ENCODE measurements around the gene ATRN.

Gene ATRN

DNA sequence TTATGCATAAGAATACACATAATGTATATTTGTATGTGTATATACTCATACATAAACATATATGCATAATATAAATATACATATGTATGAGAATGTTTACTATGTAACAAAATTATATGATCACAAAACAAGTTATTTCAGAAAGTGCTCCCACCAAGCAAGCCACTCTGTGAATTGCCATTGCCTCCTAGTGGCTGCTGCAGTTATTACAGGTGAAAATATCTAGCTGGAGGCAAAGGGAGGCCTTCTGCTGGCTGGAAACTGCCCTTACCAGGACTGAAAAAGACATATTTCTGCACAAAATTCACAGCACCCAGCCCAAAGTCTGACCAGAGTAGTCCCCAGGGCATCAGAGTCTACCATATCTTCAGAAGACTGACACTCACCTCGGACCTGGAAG, 225.4 kb downstream of the ATRN start:
- ChIA-PET POLR2A (no interaction called here), CTCF (interaction anchor here (1.1 to 8.9 kb wide), 3 partner anchors 14 to 39 kb away, joined by 4 to 64 read pairs (median 13); no protein-coding TSS in a partner anchor)
- TF ChIP-seq, protein P1, sequence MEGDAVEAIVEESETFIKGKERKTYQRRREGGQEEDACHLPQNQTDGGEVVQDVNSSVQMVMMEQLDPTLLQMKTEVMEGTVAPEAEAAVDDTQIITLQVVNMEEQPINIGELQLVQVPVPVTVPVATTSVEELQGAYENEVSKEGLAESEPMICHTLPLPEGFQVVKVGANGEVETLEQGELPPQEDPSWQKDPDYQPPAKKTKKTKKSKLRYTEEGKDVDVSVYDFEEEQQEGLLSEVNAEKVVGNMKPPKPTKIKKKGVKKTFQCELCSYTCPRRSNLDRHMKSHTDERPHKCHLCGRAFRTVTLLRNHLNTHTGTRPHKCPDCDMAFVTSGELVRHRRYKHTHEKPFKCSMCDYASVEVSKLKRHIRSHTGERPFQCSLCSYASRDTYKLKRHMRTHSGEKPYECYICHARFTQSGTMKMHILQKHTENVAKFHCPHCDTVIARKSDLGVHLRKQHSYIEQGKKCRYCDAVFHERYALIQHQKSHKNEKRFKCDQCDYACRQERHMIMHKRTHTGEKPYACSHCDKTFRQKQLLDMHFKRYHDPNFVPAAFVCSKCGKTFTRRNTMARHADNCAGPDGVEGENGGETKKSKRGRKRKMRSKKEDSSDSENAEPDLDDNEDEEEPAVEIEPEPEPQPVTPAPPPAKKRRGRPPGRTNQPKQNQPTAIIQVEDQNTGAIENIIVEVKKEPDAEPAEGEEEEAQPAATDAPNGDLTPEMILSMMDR (IDR thresholded peaks at IDR 0.05; ENCODE audit: control extremely low read depth, extremely low read depth, low read depth, missing control alignments) = peak; percentile 17
- DNase-seq (ENCODE audit: extremely low spot score) = no peak

GRCh38 chr20:3696745-3697587, 226.1 kb downstream of the ATRN start:
- ChIA-PET CTCF (interaction anchor here (0.9 to 8.9 kb wide), 4 partner anchors 11 to 39 kb away, joined by 3 to 64 read pairs (median 8); no protein-coding TSS in a partner anchor), POLR2A (interaction anchor here (0.5 kb wide), 1 partner anchor 148 kb away, joined by 3 read pairs; no protein-coding TSS in a partner anchor)
- DNase-seq (ENCODE audit: extremely low spot score) = no peak

DNA sequence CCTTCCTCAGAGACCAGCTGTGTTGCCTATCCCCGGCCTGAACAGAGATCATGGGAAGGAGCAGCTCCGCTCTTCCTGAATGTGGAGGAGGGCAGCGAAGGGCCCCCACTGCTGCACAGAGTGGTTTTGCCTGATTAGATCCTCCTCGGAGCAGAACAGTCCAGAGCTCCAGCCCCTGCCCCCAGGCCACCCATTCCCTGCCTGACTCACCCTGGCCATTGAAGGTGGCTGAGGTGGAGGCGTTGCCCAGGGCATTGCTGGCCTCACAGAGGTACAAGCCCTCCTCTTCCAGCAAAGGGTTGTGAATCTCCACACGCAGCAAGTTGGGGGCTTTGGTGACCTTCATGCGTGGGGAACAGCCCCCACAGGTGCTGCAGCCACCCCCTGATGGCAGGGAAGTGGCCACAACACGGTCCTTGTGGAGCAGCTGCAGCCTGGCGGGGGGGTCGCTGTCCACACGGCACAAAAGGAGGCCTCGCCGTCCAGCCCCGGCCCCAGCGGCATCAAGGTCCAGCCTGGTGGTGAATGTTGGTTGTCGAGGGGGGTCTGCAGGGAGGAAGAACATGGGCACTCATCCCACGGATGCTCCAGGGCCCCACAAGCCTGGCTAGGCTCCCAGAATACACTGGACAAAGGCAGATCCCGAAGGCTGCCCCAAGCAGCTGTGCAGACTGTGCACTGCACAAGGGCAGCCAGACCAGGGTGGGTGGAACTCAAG, 226.9 kb downstream of the ATRN start:
- TF ChIP-seq, protein P1 (IDR thresholded peaks at IDR 0.05; ENCODE audit: control extremely low read depth, extremely low read depth, low read depth, missing control alignments) = no peak
- ChIA-PET POLR2A (interaction anchor here (0.5 kb wide), 1 partner anchor 148 kb away, joined by 3 read pairs; no protein-coding TSS in a partner anchor), CTCF (interaction anchor here (0.9 to 8.9 kb wide), 3 partner anchors 10 to 21 kb away, joined by 3 to 64 read pairs (median 13); no protein-coding TSS in a partner anchor)
- DNase-seq (ENCODE audit: extremely low spot score) = no peak

More at GRCh38 chr20:3696745-3697587, 226.1 kb downstream of the ATRN start:
- TF ChIP-seq, protein P1 (IDR thresholded peaks at IDR 0.05; ENCODE audit: control extremely low read depth, extremely low read depth, low read depth, missing control alignments) = no peak

GRCh38 chr20:3698591-3699001, 227.8 kb downstream of the ATRN start:
- CTCF ChIA-PET = interaction anchor here (3.4 to 8.9 kb wide), 2 partner anchors 12 to 22 kb away, joined by 13 to 64 read pairs; no protein-coding TSS in a partner anchor
- TF ChIP-seq, protein P1 (IDR thresholded peaks at IDR 0.05; ENCODE audit: control extremely low read depth, extremely low read depth, low read depth, missing control alignments) = no peak

DNA sequence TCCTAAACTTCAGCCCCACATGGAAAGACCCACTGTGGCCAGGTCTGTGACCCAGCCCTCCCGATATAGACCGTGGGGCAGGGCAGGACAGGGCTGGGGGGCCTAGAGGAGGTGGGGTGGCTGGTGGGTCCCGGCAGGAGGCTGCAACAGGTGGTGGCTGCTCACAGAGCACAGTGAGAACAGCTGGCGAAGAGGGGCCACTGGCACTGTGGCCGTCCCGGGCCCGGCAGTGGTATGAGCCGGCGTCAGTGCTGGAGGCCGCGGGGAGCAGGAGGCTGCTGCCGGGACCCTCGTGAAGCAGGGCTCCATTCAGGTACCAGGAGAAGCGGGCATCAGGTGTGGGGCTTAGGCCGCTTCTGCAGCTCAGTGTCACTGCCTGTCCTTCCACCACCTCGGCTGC, 228.2 kb downstream of the ATRN start:
- ChIA-PET POLR2A (no interaction called here), CTCF (interaction anchor here (3.4 to 8.9 kb wide), 2 partner anchors 11 to 22 kb away, joined by 13 to 64 read pairs; no protein-coding TSS in a partner anchor)
- no peak for DNase-seq (ENCODE audit: extremely low spot score)
- TF ChIP-seq, protein P1 (IDR thresholded peaks at IDR 0.05; ENCODE audit: control extremely low read depth, extremely low read depth, low read depth, missing control alignments) = no peak

More at GRCh38 chr20:3698591-3699001, 227.8 kb downstream of the ATRN start:
- DNase-seq (ENCODE audit: extremely low spot score) = no peak
- POLR2A ChIA-PET = no interaction called here
